GM12878 (cell line): ENCODE measurements around the gene STK39. TPM values are rescaled to one million over a fixed set of nuclear protein-coding genes. Genes with fewer than 3 reads are reported as not detected.

Experiments
- ATAC-seq: fragments of 200-7000 bp; cut with Tn5 transposase; 3 replicates; pipeline ENCODE4 v1.9.1; 2020; ENCODE audit warnings: mild to moderate bottlenecking, moderate library complexity
- BruUV-seq: library from RNA; stranded (reverse); fragments of 400-500 nt; replicated peaks from 2 replicates; lab custom pipeline; 2021; lab: Mats Ljungman, UMichigan
- CTCF ChIA-PET: fragments of 300-600 bp; sonication (Branson Sonifier 250); formaldehyde crosslinking; extraction: SDS; loops from one replicate; lab custom pipeline; 2021; ENCODE audit warnings: inconsistent platforms; lab: Yijun Ruan, JAX
- POLR2A ChIA-PET: fragments of 350-600 bp; formaldehyde crosslinking; extraction: SDS; loops from one replicate; lab custom pipeline; 2021; ENCODE audit warnings: inconsistent platforms; lab: Charles Lee
- RAD21 ChIA-PET: fragments of 300-600 bp; sonication (Branson Sonifier 250); formaldehyde crosslinking; loops from one replicate; lab custom pipeline; 2023; ENCODE audit warnings: antibody characterized with exemption; ENCODE audit not compliant: unreplicated experiment; lab: Charles Lee
- SMC1A ChIA-PET: fragments of 300-600 bp; sonication (Branson Sonifier 250); formaldehyde crosslinking; loops from one replicate; lab custom pipeline; 2023; ENCODE audit not compliant: unreplicated experiment, uncharacterized antibody; lab: Charles Lee
- DNase-seq: peaks from one replicate; pipeline ENCODE4 v3.0.0-alpha.2; 2011; ENCODE audit warnings: low read depth, low spot score
- FAIRE-seq: peaks from 3 replicates; lab custom pipeline; 2011; peaks lifted over from hg19 to GRCh38; lab: Jason Lieb, UNC
- H2AFZ ChIP-seq: 2 replicates; pipeline ENCODE4 v1.6.0; 2011; ENCODE audit warnings: low read depth, low read length, control low read depth; ENCODE audit not compliant: control insufficient read depth
- H3K27ac ChIP-seq: 2 replicates; pipeline ENCODE4 v1.5.1; 2011; ENCODE audit warnings: control low read depth; ENCODE audit not compliant: control insufficient read depth, insufficient read depth
- H3K27me3 ChIP-seq, 2 experiments: replicated peaks in 1 of 2; 2 replicates each; pipeline versions ENCODE4 v1.6.0 to v1.6.1; 2011; ENCODE audit warnings: low read length in 1 of 2; ENCODE audit not compliant: control insufficient read depth in 2 of 2, insufficient read depth in 2 of 2
- H3K36me3 ChIP-seq, 2 experiments: 2 replicates each; pipeline ENCODE4 v1.5.1; 2011; ENCODE audit warnings: low read length in 1 of 2; ENCODE audit not compliant: control insufficient read depth in 2 of 2, insufficient read depth in 2 of 2
- H3K4me1 ChIP-seq: 2 replicates; pipeline ENCODE4 v1.6.1; 2011; ENCODE audit warnings: mild to moderate bottlenecking, low read length, moderate library complexity, mixed read lengths; ENCODE audit not compliant: control insufficient read depth, insufficient read depth
- H3K4me2 ChIP-seq: 2 replicates; pipeline ENCODE4 v1.6.0; 2011; ENCODE audit warnings: control low read depth; ENCODE audit not compliant: control insufficient read depth, insufficient read depth
- H3K4me3 ChIP-seq: fragments of 200-600 bp; sonication (generic); 2 replicates; pipeline ENCODE4 v1.5.1; 2016
- H3K79me2 ChIP-seq: 2 replicates; pipeline ENCODE4 v1.6.0; 2011; ENCODE audit warnings: low read length; ENCODE audit not compliant: control insufficient read depth, insufficient read depth
- H3K9ac ChIP-seq: 2 replicates; pipeline ENCODE4 v1.8.0; 2011; ENCODE audit warnings: low read length, control low read depth, mixed read lengths; ENCODE audit not compliant: control insufficient read depth, insufficient read depth
- H3K9me3 ChIP-seq: replicated peaks from 3 replicates; pipeline ENCODE4 v1.5.1; 2011; ENCODE audit warnings: mild to moderate bottlenecking, low read length; ENCODE audit not compliant: control insufficient read depth, insufficient read depth
- H4K20me1 ChIP-seq: 2 replicates; pipeline ENCODE4 v1.6.0; 2011; ENCODE audit not compliant: control insufficient read depth, insufficient read depth
- BCLAF1 ChIP-seq: fragments of 450-650 bp; IDR thresholded peaks from 2 replicates; pipeline ENCODE4 v1.6.1; 2017; ENCODE audit warnings: antibody characterized with exemption, mild to moderate bottlenecking, moderate library complexity
- CBX5 ChIP-seq: sonication (generic); IDR thresholded peaks from 2 replicates; pipeline ENCODE4 v1.6.1; 2016; ENCODE audit warnings: low read depth, moderate library complexity, mild to moderate bottlenecking, inconsistent platforms
- CEBPB ChIP-seq, 2 experiments: fragments of 150-350 bp in 1 of 2; IDR thresholded peaks; 2 replicates each; pipeline ENCODE4 v1.6.1; 2012 to 2014; ENCODE audit warnings: low read depth in 2 of 2, low read length in 2 of 2, borderline replicate concordance in 1 of 2, inconsistent platforms in 1 of 2
- E2F8 ChIP-seq: fragments of 450-650 bp; IDR thresholded peaks from 2 replicates; pipeline ENCODE4 v1.6.1; 2018; ENCODE audit warnings: mild to moderate bottlenecking, low read depth, moderate library complexity; ENCODE audit not compliant: partially characterized antibody
- HCFC1 ChIP-seq: fragments of 150-350 bp; IDR thresholded peaks from 2 replicates; pipeline ENCODE4 v1.6.1; 2014; ENCODE audit warnings: low read length
- IRF4 ChIP-seq: IDR thresholded peaks from 2 replicates; pipeline ENCODE4 v1.6.1; 2011; ENCODE audit warnings: low read depth, low read length
- LARP7 ChIP-seq: fragments of 450-650 bp; IDR thresholded peaks from 2 replicates; pipeline ENCODE4 v1.6.1; 2017; ENCODE audit warnings: mild to moderate bottlenecking
- MEF2B ChIP-seq: fragments of 450-650 bp; IDR thresholded peaks from 2 replicates; pipeline ENCODE4 v1.6.1; 2018; ENCODE audit warnings: mild to moderate bottlenecking, moderate library complexity; ENCODE audit not compliant: partially characterized antibody, poor library complexity, severe bottlenecking
- MYB ChIP-seq: fragments of 150-350 bp; IDR thresholded peaks from 2 replicates; pipeline ENCODE4 v1.6.1; 2014; ENCODE audit warnings: mild to moderate bottlenecking, low read depth, low read length, borderline replicate concordance
- MYC ChIP-seq: IDR thresholded peaks from 2 replicates; pipeline ENCODE4 v1.6.1; 2011; ENCODE audit warnings: mild to moderate bottlenecking, low read length, moderate library complexity, inconsistent platforms; ENCODE audit not compliant: insufficient read depth, insufficient replicate concordance, insufficient read length, severe bottlenecking
- RB1 ChIP-seq: fragments of 450-650 bp; formaldehyde crosslinking; IDR thresholded peaks from 2 replicates; pipeline ENCODE4 v1.6.1; 2017; ENCODE audit warnings: mild to moderate bottlenecking, borderline replicate concordance
- REST ChIP-seq: IDR thresholded peaks from 2 replicates; pipeline ENCODE4 v1.6.1; 2012; ENCODE audit warnings: mild to moderate bottlenecking, low read depth, low read length
- SMAD1 ChIP-seq: fragments of 450-650 bp; IDR thresholded peaks from 2 replicates; pipeline ENCODE4 v1.6.1; 2018; ENCODE audit warnings: mild to moderate bottlenecking, low read depth; ENCODE audit not compliant: partially characterized antibody
- SMAD5 ChIP-seq: IDR thresholded peaks from 2 replicates; pipeline ENCODE4 v1.6.1; 2016; ENCODE audit warnings: antibody characterized with exemption, low read depth
- SUZ12 ChIP-seq: fragments of 200-600 bp; sonication (generic); IDR thresholded peaks from one replicate; pipeline ENCODE4 v1.6.1; 2018; ENCODE audit warnings: antibody characterized with exemption, mild to moderate bottlenecking; ENCODE audit not compliant: unreplicated experiment
- YBX1 ChIP-seq: fragments of 450-650 bp; IDR thresholded peaks from 2 replicates; pipeline ENCODE4 v1.6.1; 2016; ENCODE audit warnings: antibody characterized with exemption
- ZNF622 ChIP-seq: fragments of 450-650 bp; IDR thresholded peaks from 2 replicates; pipeline ENCODE4 v1.6.1; 2017; ENCODE audit warnings: mild to moderate bottlenecking, inconsistent platforms
- WGBS: methylation state at CpG from one replicate; pipeline ENCODE4 v1.1.6; 2016; ENCODE audit warnings: low lambda C conversion rate; ENCODE audit not compliant: insufficient replicate concordance, insufficient coverage; ENCODE audit errors: missing lambda C conversion rate; 5-methylcytosine and 5-hydroxymethylcytosine counted together
- in situ Hi-C: fragments of 300-500 bp; cut with MboI; formaldehyde crosslinking; loops from 9 replicates; pipeline ENCODE4 v1.14.3; 2018; ENCODE audit warnings: mixed read lengths
- intact Hi-C: fragments of 100-400 bp; cut with micrococcal nuclease; formaldehyde crosslinking; loops from one replicate; pipeline ENCODE4 v1.14.2; 2022; ENCODE audit not compliant: unreplicated experiment
- polyA plus RNA-seq, 11 experiments: library from polyadenylated mRNA; depleted of rRNA in 4 of 11; unstranded in 6 of 11; stranded (reverse) in 5 of 11; fragments of >200 nt; fragmentation: Nextera tagmentation in 4 of 11; fragmentation: Illumina TruSeq in 1 of 11; extraction: Ambion mirVana in 4 of 11; extraction: Trizol in 1 of 11; gene quantifications; 1 replicate in 1 of 11; 2 replicates in 10 of 11; pipeline versions ENCODE4 v1.2.1 to v1.2.3, GENCODE V29; 2011 to 2016; ENCODE audit warnings: inconsistent platforms in 2 of 11, missing spikeins in 2 of 11, low read depth in 1 of 11
- total RNA-seq, 4 experiments: library from RNA; depleted of rRNA in 3 of 4; stranded (reverse); fragments of >200 nt in 3 of 4; fragmentation: Illumina TruSeq in 1 of 4; extraction: Trizol in 1 of 4; gene quantifications; 2 replicates each; pipeline versions ENCODE4 v1.2.1 to v1.2.3, GENCODE V29; 2013 to 2021

The STK39 gene
- total and polyA plus RNA-seq, 10 of the 15 experiments (the other 5 are each of a cell fraction or from before 2014, with no cell fraction given): 0.03 to 0.21 (median 0.07) TPM; not detected in 5

- DNase-seq (no peak), ATAC-seq (no peak), FAIRE-seq (no peak)
- Histone ChIP-seq H3K4me1 (no peaks in the 10 kb centered on the region), H3K27ac (no peak overlapping the region), H3K27me3 (no peaks in the 10 kb centered on the region), H3K4me3 (no peak overlapping the region), H2AFZ (no peak overlapping the region), H3K9me3 (no peaks in the 10 kb centered on the region; the same call in 1 of the 3 replicates), H3K9ac (no peak overlapping the region), H3K36me3 (no peaks in the 10 kb centered on the region), H3K79me2 (no peaks in the 10 kb centered on the region), H3K4me2 (no peak overlapping the region), H4K20me1 (no peaks in the 10 kb centered on the region)
- in situ Hi-C loops (no loop called here), intact Hi-C loops (no loop called here)
- ChIA-PET SMC1A (no interaction called here), POLR2A (no interaction called here), RAD21 (no interaction called here), CTCF (interaction anchor here (1.4 kb wide), 1 partner anchor 147 kb away, joined by 5 read pairs; no protein-coding TSS in a partner anchor)
- 0% methylated on average over 1 of the region's 1 CpG for WGBS
- no TSS peak for BruUV-seq
- no peak for TF ChIP-seq IRF4
- no peak for TF ChIP-seq SUZ12
- no peak for TF ChIP-seq RB1
- TF ChIP-seq YBX1: no peak
- TF ChIP-seq CEBPB (IDR thresholded peaks at IDR 0.05; ENCODE audit: borderline replicate concordance in 1 of 2, low read depth in 2 of 2, low read length in 2 of 2): no peak
- TF ChIP-seq LARP7: no peak
- TF ChIP-seq MYC: no peak
- no peak for TF ChIP-seq CBX5
- no peak for TF ChIP-seq SMAD1
- TF ChIP-seq MEF2B: no peak
- TF ChIP-seq ZNF622: no peak
- no peak for TF ChIP-seq BCLAF1
- no peak for TF ChIP-seq HCFC1
- no peak for TF ChIP-seq MYB
- no peak for TF ChIP-seq E2F8
- no peak for TF ChIP-seq REST
- no peak for TF ChIP-seq SMAD5
Measured at GRCh38 chr2:167972020-167972419, 275.4 kb downstream of the STK39 start.
